ENCODE data around the gene SUSD1.
"Not testable (repeated sequence)": the region's sequence is repeated elsewhere in the genome, so short reads cannot be mapped to it uniquely, and the experiment has no call there.

SUSD1 gene

DNA sequence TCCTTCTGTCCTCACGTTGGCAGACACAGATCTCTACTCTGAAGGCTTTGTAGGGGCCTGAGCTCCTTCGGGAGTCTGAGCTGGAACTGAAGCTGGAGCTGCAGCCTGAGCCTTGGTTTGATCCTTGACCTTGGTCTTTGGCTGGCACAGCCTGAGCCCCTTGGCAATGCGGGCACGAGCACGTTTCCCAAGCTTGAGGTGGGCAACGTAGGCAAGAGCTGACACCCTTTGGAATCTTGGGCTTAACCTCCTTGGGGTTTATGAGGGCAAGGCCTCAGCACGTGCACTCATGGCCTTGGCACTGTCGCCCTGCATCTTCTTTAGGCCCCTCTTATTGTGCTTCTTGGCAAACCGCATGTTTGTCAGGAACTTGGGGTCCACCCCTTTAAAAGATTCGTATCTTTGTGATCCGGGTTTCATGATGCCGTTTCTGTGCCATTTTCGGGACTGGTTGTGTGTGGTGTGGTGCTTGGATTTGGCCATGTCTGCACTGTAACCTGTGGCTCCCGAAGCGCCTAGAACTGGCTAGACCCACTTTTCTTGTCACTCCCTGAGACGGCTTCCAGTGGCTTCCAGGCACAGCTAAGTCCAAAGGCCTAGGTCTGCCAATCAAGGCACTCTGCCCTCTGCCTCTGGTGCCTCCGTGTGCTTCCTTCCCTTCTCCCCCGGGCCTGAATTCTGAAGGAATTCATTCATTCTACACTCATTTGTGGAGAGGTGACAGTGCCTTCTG lies 1.4 kb downstream of the SUSD1 start:
- no peak for DNase-seq

DNA sequence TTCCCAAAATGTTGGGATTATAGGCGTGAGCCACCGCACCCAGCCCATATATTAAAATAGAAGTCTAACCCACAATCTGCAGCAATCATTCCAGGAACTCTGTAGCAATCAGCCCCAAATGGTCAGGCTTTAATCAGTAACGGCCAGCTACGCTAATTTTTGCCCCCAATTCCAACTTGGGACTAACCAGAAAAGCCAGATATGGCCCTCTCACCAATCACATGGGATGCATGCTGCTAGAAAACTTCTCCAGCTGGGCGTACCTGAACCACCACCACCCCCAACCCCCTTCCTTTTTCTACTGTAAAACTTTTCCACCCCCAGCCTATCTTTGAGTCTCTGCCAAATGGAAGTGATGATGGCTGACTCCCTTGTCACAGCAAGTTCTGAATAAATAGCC lies 4.1 kb downstream of the SUSD1 start:
- no peak for DNase-seq

- DNase-seq = no peak
Measured at GRCh38 chr9:112170235-112170634, 4.9 kb downstream of the SUSD1 start.

- no peak for DNase-seq
Measured at GRCh38 chr9:112169368-112169767, 5.7 kb downstream of the SUSD1 start.

- no peak for DNase-seq
Measured at GRCh38 chr9:112168197-112168596, 6.9 kb downstream of the SUSD1 start.

- peak; percentile 18 for DNase-seq
Measured at GRCh38 chr9:112166176-112167140, 8.6 kb downstream of the SUSD1 start.

DNA sequence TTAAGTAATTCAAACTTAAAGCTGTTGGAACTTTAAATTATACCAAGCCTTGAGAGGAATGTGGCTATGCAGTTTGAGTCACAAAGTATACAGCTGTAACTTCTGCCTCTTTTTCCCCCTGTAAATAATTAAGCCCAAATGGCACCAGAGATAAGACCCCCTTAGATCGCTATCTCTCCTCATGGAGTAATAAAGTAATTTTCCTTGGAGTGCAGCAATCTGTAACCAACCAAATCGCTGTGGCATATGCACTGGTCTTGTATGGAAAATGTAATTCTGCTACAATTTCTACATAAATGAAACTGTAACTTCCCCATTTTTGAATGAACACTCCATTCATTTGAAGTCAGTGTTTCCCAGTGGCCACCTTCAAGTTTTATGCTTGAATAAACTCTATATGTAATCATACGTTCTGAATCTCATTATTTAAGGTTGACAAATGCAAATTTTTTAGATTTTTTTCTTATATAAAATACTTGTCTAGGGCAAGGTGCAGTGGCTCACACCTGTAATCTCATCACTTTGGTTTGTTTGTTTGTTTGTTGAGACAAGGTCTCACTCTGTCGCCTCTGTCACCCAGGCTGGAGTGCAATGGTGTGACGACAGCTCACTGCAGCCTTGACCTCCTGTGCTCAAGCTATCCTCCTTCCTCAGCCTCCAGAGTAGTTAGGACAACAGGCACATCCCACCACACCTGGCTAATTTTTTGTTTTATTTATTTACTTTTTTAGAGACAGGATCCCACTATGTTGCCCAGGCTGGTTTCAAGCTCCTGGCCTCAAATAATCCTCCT lies 12.3 kb downstream of the SUSD1 start:
- no peak for DNase-seq

GRCh38 chr9:112159781-112160180 lies 15.3 kb downstream of the SUSD1 start:
- no peak for DNase-seq

DNA sequence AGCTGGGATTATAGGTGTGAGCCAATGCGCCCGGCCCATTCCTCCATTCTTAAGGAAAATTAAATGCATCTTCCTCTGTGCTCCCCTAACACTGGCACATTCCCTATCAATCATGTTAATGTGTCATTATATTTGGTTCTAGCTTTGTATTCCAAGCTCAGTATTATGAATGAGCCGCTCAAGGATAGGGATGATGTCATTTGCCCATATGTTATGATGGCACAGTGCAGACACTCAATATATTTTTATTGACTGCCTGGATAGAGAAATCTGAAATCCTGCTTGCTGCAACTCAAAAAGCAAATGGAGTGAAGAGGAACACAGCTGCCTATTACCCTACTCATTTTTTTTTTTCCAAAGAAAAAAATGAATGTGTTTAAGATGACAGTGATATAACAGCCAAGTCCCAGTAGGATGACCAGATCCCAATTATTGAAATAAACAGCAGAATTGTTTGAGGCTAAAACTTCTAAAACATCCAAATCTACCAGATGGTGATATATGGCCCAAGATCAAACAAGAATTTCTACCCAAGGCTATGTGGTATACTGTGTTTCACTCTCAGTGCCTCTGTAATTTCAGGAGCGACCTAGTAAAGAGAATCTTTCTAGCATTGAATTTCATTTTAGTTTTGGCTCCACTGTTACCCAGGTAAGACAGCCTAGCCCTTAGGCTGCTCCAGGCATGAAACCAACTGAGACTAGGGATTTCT lies 16.3 kb downstream of the SUSD1 start:
- DNase-seq = no peak

- DNase-seq = no peak
Measured at GRCh38 chr9:112157961-112158360, 17.1 kb downstream of the SUSD1 start.

- no peak for DNase-seq
Measured at GRCh38 chr9:112157087-112157486, 18.0 kb downstream of the SUSD1 start.

DNA sequence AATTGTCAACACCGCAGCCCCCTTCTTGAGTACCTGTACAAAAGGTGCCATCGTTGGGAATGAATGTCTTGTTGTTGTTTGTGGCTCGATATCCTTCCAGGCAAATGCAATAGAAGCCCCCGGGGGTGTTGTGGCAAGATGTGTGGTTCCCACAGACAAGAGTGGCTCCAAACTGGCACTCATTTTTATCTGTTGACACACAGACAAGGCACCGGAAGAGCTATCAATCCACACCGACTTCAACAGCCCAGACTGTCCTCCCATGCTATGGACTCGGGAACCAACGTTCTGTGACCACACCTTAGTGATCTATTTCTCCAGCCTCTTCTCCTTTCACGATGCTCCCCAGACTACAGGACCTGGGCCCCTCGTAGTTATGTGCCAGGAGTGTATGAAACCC lies 25.9 kb downstream of the SUSD1 start:
- DNase-seq = no peak

DNA sequence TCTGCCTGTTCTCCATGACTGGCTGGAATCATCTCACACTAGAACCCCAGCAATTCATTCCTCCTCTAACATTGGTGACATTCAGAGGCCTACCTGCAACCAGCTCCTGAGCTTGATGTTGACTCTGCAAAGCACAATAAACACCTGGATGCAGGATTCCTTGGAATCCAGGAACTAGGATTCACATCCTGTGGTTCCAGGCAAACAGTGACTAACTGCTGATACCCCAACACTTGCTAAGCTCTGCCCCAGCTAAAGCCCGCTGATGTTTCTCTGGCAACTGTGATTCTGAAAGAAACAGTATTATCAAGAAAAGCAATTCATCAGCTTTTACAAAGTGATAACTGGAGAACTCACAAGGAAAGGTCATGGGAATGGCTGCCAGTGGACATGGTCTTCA lies 29.2 kb downstream of the SUSD1 start:
- DNase-seq = no peak

DNA sequence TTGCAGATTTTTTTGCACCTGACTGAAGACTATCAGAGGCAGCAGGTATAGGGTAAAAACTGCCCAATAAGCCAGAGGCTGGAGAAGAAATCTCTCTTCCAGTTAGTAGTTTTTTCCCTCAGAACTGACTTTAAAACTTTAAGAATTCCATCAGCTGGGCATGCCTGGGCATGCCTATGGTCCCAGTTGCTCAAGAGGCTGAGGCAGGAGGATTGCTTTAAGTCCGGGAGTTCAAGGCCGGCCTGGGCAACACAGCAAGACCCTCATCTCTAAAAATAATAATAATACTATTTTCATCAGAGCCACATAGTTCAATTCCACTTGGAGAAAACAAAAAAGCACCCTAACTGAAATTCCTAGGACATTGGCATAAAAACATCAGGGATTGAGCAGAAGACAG lies 30.3 kb downstream of the SUSD1 start:
- DNase-seq = no peak

GRCh38 chr9:112142420-112142819 lies 32.7 kb downstream of the SUSD1 start:
- DNase-seq = no peak

DNA sequence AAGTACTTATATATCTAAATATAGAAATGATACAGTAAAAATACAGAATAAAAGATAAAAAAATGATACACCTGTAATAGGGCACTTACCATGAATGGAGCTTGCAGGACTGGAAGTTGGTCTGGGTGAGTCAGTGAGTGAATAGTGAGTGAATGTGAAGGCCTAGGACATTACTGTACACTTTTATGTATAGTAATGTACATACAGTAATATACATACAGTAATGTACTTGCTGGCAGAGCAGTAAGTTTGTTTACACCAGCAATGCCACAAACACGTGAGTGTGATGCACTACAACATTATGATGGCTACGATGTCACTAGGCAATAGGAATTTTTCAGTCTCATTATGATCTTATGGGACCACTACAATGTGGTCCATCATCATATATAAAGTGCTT lies 34.2 kb downstream of the SUSD1 start:
- no peak for DNase-seq

- no peak for DNase-seq
Measured at GRCh38 chr9:112137066-112137465, 38.0 kb downstream of the SUSD1 start.

GRCh38 chr9:112135706-112136105 lies 39.4 kb downstream of the SUSD1 start:
- no peak for DNase-seq

DNA sequence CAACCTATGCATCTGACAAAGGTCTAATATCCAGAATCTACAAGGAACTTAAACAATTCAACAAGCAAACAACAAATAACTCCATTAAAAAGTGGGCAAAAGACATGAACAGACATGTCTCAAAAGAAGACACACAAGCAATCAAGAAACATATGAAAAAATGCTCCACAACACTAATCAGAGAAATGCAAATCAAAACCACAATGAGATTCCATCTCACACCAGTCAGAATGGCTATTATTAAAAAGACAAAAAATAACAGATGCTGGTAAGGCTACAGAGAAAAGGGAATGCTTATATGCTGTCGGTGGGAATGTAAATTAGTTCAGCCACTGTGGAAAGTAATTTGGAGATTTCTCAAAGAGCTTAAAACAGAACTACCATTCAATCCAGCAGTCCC lies 41.3 kb downstream of the SUSD1 start:
- not testable (repeated sequence) for DNase-seq

DNA sequence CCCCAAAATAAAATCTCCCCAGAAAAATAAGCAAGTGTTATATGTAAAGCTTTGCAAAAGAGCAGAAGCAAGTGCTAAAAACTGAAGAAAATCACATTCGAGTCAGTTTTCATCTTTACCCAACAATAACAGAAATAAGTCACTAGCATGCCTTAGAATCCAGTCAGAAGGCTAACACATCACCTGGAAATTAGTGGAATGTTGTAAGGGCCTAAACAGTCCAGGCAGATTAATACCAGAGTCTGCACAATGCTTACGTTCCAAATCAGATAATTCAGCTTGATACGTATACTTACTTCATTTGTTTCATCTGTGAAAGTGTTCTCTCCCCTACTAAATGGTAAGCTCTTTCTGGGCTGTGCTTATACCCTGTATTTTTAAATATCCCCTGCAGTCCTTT lies 42.7 kb downstream of the SUSD1 start:
- no peak for DNase-seq

- DNase-seq = no peak
Measured at GRCh38 chr9:112130997-112131396, 44.1 kb downstream of the SUSD1 start.

- no peak for DNase-seq
Measured at GRCh38 chr9:112130347-112130746, 44.8 kb downstream of the SUSD1 start.

- DNase-seq = no peak
Measured at GRCh38 chr9:112129246-112129645, 45.9 kb downstream of the SUSD1 start.
